Liver (tissue), 3 donors: ENCODE results near the gene INPP4A.

Experiments
- FOXA1 ChIP-seq: IDR thresholded peaks from 2 replicates; pipeline ENCODE4 v1.6.1; 2016; ENCODE audit warnings: antibody characterized with exemption
- GABPA ChIP-seq, 2 donors: IDR thresholded peaks in 1 of 2; conservative IDR thresholded peaks in 1 of 2; 2 replicates each; pipeline ENCODE4 v1.6.1; 2016; ENCODE audit warnings: antibody characterized with exemption in 2 of 2, mild to moderate bottlenecking in 1 of 2, moderate library complexity in 1 of 2
- NR2F2 ChIP-seq: IDR thresholded peaks from 2 replicates; pipeline ENCODE4 v1.6.1; 2016; ENCODE audit warnings: antibody characterized with exemption
- RAD21 ChIP-seq, 2 donors: IDR thresholded peaks; 2 replicates each; pipeline ENCODE4 v1.6.1; 2016; ENCODE audit warnings: antibody characterized with exemption in 2 of 2, mild to moderate bottlenecking in 2 of 2
- SP1 ChIP-seq: IDR thresholded peaks from 2 replicates; pipeline ENCODE4 v1.6.1; 2018; ENCODE audit warnings: antibody characterized with exemption, mild to moderate bottlenecking
- YY1 ChIP-seq: IDR thresholded peaks from 2 replicates; pipeline ENCODE4 v1.6.1; 2016; ENCODE audit warnings: antibody characterized with exemption, mild to moderate bottlenecking
- TF ChIP-seq, protein P1 (sequence below): fragments of 150-350 bp; IDR thresholded peaks from 2 replicates; pipeline ENCODE4 v1.5.1; 2017; ENCODE audit warnings: improper control_type of control experiment, low read depth, low read length; ENCODE audit not compliant: missing input control
- TF ChIP-seq, protein P2 (sequence below): IDR thresholded peaks from 2 replicates; pipeline ENCODE4 v1.6.1; 2016; ENCODE audit warnings: antibody characterized with exemption
- TF ChIP-seq, protein P3 (sequence below): IDR thresholded peaks from 2 replicates; pipeline ENCODE4 v1.6.1; 2016; ENCODE audit warnings: antibody characterized with exemption
- TF ChIP-seq, protein P4 (sequence below): IDR thresholded peaks from 2 replicates; pipeline ENCODE4 v1.6.1; 2016; ENCODE audit warnings: antibody characterized with exemption, mild to moderate bottlenecking
- TF ChIP-seq, protein P5 (sequence below): IDR thresholded peaks from 2 replicates; pipeline ENCODE4 v1.6.1; 2016; ENCODE audit warnings: antibody characterized with exemption
- donor health status: healthy.
- donor health status: healthy.

DNA sequence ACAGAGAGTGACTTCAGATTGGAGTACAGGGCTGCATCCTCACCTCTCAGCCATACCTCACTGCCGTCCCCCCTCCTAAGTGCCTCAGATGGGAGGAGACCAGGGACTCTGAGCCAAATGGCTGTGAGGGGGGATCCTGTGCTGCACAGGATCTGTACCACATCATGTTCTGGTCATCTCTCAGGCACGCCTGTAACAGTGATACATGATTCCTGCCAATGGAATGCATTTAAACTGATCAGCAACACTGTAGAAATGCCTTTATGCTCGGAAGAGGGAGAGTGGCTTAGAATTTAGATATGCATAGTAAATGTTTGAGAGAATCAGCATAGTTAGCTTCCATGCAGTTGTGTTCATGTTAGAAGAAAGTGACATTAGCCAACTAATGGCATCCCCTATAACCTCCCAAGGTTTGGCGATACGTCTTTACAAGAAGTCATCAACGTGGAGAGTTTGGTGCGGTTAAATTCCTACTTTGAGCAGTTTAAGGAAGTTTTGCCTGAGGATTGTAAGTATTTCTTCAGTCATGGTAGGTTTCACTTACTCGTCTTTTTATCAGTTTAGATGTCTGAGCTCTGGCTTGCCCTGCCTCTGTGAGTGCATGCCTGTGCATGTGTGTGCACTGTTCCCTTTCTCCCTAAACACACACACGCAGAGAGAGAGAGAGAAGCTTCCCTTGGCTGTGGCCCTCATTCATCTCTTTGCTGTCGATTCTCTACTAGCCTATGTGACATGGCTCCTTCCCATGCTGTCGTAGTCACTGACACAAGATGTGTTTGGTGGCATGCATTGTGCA is 123.7 kb downstream of the INPP4A start:
- TF ChIP-seq, protein P1, sequence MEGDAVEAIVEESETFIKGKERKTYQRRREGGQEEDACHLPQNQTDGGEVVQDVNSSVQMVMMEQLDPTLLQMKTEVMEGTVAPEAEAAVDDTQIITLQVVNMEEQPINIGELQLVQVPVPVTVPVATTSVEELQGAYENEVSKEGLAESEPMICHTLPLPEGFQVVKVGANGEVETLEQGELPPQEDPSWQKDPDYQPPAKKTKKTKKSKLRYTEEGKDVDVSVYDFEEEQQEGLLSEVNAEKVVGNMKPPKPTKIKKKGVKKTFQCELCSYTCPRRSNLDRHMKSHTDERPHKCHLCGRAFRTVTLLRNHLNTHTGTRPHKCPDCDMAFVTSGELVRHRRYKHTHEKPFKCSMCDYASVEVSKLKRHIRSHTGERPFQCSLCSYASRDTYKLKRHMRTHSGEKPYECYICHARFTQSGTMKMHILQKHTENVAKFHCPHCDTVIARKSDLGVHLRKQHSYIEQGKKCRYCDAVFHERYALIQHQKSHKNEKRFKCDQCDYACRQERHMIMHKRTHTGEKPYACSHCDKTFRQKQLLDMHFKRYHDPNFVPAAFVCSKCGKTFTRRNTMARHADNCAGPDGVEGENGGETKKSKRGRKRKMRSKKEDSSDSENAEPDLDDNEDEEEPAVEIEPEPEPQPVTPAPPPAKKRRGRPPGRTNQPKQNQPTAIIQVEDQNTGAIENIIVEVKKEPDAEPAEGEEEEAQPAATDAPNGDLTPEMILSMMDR: no peak
- TF ChIP-seq, protein P2, sequence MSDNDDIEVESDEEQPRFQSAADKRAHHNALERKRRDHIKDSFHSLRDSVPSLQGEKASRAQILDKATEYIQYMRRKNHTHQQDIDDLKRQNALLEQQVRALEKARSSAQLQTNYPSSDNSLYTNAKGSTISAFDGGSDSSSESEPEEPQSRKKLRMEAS: no peak
- TF ChIP-seq NR2F2: no peak
- no peak for TF ChIP-seq SP1
- TF ChIP-seq, protein P3, sequence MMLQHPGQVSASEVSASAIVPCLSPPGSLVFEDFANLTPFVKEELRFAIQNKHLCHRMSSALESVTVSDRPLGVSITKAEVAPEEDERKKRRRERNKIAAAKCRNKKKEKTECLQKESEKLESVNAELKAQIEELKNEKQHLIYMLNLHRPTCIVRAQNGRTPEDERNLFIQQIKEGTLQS: no peak
- no peak for TF ChIP-seq GABPA (IDR thresholded peaks at IDR 0.05 in 1 of 2, conservative IDR thresholded peaks at IDR 0.05 in 1 of 2)
- TF ChIP-seq, protein P4, sequence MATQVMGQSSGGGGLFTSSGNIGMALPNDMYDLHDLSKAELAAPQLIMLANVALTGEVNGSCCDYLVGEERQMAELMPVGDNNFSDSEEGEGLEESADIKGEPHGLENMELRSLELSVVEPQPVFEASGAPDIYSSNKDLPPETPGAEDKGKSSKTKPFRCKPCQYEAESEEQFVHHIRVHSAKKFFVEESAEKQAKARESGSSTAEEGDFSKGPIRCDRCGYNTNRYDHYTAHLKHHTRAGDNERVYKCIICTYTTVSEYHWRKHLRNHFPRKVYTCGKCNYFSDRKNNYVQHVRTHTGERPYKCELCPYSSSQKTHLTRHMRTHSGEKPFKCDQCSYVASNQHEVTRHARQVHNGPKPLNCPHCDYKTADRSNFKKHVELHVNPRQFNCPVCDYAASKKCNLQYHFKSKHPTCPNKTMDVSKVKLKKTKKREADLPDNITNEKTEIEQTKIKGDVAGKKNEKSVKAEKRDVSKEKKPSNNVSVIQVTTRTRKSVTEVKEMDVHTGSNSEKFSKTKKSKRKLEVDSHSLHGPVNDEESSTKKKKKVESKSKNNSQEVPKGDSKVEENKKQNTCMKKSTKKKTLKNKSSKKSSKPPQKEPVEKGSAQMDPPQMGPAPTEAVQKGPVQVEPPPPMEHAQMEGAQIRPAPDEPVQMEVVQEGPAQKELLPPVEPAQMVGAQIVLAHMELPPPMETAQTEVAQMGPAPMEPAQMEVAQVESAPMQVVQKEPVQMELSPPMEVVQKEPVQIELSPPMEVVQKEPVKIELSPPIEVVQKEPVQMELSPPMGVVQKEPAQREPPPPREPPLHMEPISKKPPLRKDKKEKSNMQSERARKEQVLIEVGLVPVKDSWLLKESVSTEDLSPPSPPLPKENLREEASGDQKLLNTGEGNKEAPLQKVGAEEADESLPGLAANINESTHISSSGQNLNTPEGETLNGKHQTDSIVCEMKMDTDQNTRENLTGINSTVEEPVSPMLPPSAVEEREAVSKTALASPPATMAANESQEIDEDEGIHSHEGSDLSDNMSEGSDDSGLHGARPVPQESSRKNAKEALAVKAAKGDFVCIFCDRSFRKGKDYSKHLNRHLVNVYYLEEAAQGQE: no peak
- TF ChIP-seq YY1: no peak
- TF ChIP-seq RAD21 (IDR thresholded peaks at IDR 0.05): no peak
- no peak for TF ChIP-seq FOXA1
- TF ChIP-seq, protein P5, sequence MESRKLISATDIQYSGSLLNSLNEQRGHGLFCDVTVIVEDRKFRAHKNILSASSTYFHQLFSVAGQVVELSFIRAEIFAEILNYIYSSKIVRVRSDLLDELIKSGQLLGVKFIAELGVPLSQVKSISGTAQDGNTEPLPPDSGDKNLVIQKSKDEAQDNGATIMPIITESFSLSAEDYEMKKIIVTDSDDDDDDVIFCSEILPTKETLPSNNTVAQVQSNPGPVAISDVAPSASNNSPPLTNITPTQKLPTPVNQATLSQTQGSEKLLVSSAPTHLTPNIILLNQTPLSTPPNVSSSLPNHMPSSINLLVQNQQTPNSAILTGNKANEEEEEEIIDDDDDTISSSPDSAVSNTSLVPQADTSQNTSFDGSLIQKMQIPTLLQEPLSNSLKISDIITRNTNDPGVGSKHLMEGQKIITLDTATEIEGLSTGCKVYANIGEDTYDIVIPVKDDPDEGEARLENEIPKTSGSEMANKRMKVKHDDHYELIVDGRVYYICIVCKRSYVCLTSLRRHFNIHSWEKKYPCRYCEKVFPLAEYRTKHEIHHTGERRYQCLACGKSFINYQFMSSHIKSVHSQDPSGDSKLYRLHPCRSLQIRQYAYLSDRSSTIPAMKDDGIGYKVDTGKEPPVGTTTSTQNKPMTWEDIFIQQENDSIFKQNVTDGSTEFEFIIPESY: no peak
